Measurements from ENCODE around the gene KITLG.
"Not testable (repeated sequence)": the region's sequence is repeated elsewhere in the genome, so short reads cannot be mapped to it uniquely, and the experiment has no call there.

The KITLG gene

GRCh38 chr12:88575361-88575970 lies 4.8 kb downstream of the KITLG start:
- no peak for DNase-seq (ENCODE audit: low read depth)

GRCh38 chr12:88574278-88574677 lies 6.0 kb downstream of the KITLG start:
- DNase-seq (ENCODE audit: low read depth) = no peak

GRCh38 chr12:88573583-88573982 lies 6.7 kb downstream of the KITLG start:
- no peak for DNase-seq (ENCODE audit: low read depth)

GRCh38 chr12:88572781-88573549 lies 7.3 kb downstream of the KITLG start:
- no peak for DNase-seq (ENCODE audit: low read depth)

- DNase-seq (ENCODE audit: low read depth) = no peak
Measured at GRCh38 chr12:88571543-88571942, 8.7 kb downstream of the KITLG start.

GRCh38 chr12:88570103-88570502 lies 10.2 kb downstream of the KITLG start:
- no peak for DNase-seq (ENCODE audit: low read depth)

GRCh38 chr12:88566430-88566829 lies 13.8 kb downstream of the KITLG start:
- DNase-seq (ENCODE audit: low read depth) = no peak

- no peak for DNase-seq (ENCODE audit: low read depth)
Measured at GRCh38 chr12:88562846-88563582, 17.3 kb downstream of the KITLG start.

GRCh38 chr12:88562151-88562550 lies 18.1 kb downstream of the KITLG start:
- DNase-seq (ENCODE audit: low read depth) = no peak

- no peak for DNase-seq (ENCODE audit: low read depth)
Measured at GRCh38 chr12:88559772-88560171, 20.5 kb downstream of the KITLG start.

- no peak for DNase-seq (ENCODE audit: low read depth)
Measured at GRCh38 chr12:88559199-88559598, 21.1 kb downstream of the KITLG start.

- DNase-seq (ENCODE audit: low read depth) = no peak
Measured at GRCh38 chr12:88558340-88558867, 21.9 kb downstream of the KITLG start.

- no peak for DNase-seq (ENCODE audit: low read depth)
Measured at GRCh38 chr12:88556213-88556774, 24.0 kb downstream of the KITLG start.

GRCh38 chr12:88553941-88554658 lies 26.2 kb downstream of the KITLG start:
- DNase-seq (ENCODE audit: low read depth) = no peak

GRCh38 chr12:88552610-88553079 lies 27.6 kb downstream of the KITLG start:
- DNase-seq (ENCODE audit: low read depth) = no peak

GRCh38 chr12:88549929-88550328 lies 30.3 kb downstream of the KITLG start:
- no peak for DNase-seq (ENCODE audit: low read depth)

- not testable (repeated sequence) for DNase-seq (ENCODE audit: low read depth)
Measured at GRCh38 chr12:88547949-88548348, 32.3 kb downstream of the KITLG start.

GRCh38 chr12:88546853-88547252 lies 33.4 kb downstream of the KITLG start:
- DNase-seq (ENCODE audit: low read depth) = no peak

GRCh38 chr12:88546226-88546625 lies 34.0 kb downstream of the KITLG start:
- no peak for DNase-seq (ENCODE audit: low read depth)

- DNase-seq (ENCODE audit: low read depth) = no peak
Measured at GRCh38 chr12:88544991-88545980, 35.0 kb downstream of the KITLG start.

All from T follicular helper cell (primary cell).